Hepatocyte (in vitro differentiated cells): ENCODE data around the gene SGCA.

Experiments used
- EZH2 ChIP-seq: fragments of 200-600 bp; sonication (generic); IDR thresholded peaks from 2 replicates; pipeline ENCODE4 v1.6.1; 2016; ENCODE audit warnings: antibody characterized with exemption, mild to moderate bottlenecking, borderline replicate concordance
- TF ChIP-seq, protein P1 (sequence below): fragments of 200-600 bp; sonication (generic); IDR thresholded peaks from 2 replicates; pipeline ENCODE4 v1.5.1; 2016; ENCODE audit warnings: antibody characterized with exemption, mild to moderate bottlenecking; ENCODE audit not compliant: poor library complexity

GRCh38 chr17:50207792-50208567, 42.2 kb downstream of the SGCA start:
- TF ChIP-seq, protein P1, sequence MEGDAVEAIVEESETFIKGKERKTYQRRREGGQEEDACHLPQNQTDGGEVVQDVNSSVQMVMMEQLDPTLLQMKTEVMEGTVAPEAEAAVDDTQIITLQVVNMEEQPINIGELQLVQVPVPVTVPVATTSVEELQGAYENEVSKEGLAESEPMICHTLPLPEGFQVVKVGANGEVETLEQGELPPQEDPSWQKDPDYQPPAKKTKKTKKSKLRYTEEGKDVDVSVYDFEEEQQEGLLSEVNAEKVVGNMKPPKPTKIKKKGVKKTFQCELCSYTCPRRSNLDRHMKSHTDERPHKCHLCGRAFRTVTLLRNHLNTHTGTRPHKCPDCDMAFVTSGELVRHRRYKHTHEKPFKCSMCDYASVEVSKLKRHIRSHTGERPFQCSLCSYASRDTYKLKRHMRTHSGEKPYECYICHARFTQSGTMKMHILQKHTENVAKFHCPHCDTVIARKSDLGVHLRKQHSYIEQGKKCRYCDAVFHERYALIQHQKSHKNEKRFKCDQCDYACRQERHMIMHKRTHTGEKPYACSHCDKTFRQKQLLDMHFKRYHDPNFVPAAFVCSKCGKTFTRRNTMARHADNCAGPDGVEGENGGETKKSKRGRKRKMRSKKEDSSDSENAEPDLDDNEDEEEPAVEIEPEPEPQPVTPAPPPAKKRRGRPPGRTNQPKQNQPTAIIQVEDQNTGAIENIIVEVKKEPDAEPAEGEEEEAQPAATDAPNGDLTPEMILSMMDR = no peak
- no peak for TF ChIP-seq EZH2
